Thyroid gland (tissue), 4 donors: ENCODE measurements around the gene FNTB. TPM values are rescaled to one million over a fixed set of nuclear protein-coding genes. Genes with fewer than 3 reads are reported as not detected.

Experiments used
- DNase-seq, 2 donors: peaks; one replicate each; pipeline ENCODE4 v3.0.0-alpha.2; 2019
- H3K27ac ChIP-seq, 3 donors: fragments of 200-600 bp; sonication (generic); 1 replicate in 2 of 3; 2 replicates in 1 of 3; pipeline ENCODE4 v1.5.1; 2016 to 2019; ENCODE audit warnings: mild to moderate bottlenecking in 1 of 3, moderate library complexity in 1 of 3
- H3K27me3 ChIP-seq: fragments of 200-600 bp; sonication (generic); one replicate; pipeline ENCODE4 v1.5.1; 2019
- H3K36me3 ChIP-seq, 2 donors: fragments of 200-600 bp; sonication (generic); one replicate each; pipeline ENCODE4 v1.5.1; 2016 to 2019
- H3K4me1 ChIP-seq, 2 donors: fragments of 200-600 bp; sonication (generic); one replicate each; pipeline ENCODE4 v1.5.1; 2017 to 2019
- H3K4me3 ChIP-seq, 3 donors: fragments of 200-600 bp; sonication (generic); replicated peaks in 1 of 3; 1 replicate in 2 of 3; 2 replicates in 1 of 3; pipeline ENCODE4 v1.5.1; 2016; ENCODE audit warnings: mild to moderate bottlenecking in 1 of 3
- H3K9me3 ChIP-seq: fragments of 200-600 bp; sonication (generic); one replicate; pipeline ENCODE4 v1.5.1; 2017
- CTCF ChIP-seq, 6 experiments: fragments of 200-600 bp in 3 of 6; fragments of 450-650 bp in 3 of 6; sonication (generic) in 3 of 6; IDR thresholded peaks; one replicate each; pipeline ENCODE4 v1.5.1; 2016 to 2019; ENCODE audit warnings: antibody characterized with exemption in 6 of 6, mild to moderate bottlenecking in 2 of 6, inconsistent platforms in 1 of 6, moderate library complexity in 1 of 6
- POLR2A ChIP-seq, 2 donors: fragments of 450-650 bp; IDR thresholded peaks; one replicate each; pipeline ENCODE4 v1.6.1; 2017; ENCODE audit warnings: antibody characterized with exemption in 2 of 2, mild to moderate bottlenecking in 2 of 2, moderate library complexity in 1 of 2
- WGBS, 2 donors: methylation state at CpG; one replicate each; pipeline ENCODE4 v1.1.5; 2017; 5-methylcytosine and 5-hydroxymethylcytosine counted together
- intact Hi-C: fragments of 100-400 bp; cut with DNase I; formaldehyde crosslinking; loops from one replicate; pipeline ENCODE4 v1.15.1; 2023
- total RNA-seq, 4 donors: library from RNA; depleted of rRNA; stranded (reverse); fragments of >200 nt; gene quantifications; one replicate each; pipeline ENCODE4 v1.2.3, GENCODE V29; 2016

Gene FNTB
- total RNA-seq, 4 donors from 2014 or later, result 7.8 to 27.0 (median 18.8) TPM

GRCh38 chr14:64958201-64958600 lies 28.5 kb upstream of the FNTB start:
- no peaks in the 10 kb centered on the region for H3K36me3 ChIP-seq
- no peak overlapping the region for H3K4me3 ChIP-seq
- H3K27me3 ChIP-seq, result no peaks in the 10 kb centered on the region
- 88 to 93% methylated on average over 2 of the region's 2 CpGs for WGBS, 2 donors
- H3K9me3 ChIP-seq, result no peaks in the 10 kb centered on the region
- TF ChIP-seq CTCF (IDR thresholded peaks at IDR 0.05) (no peak), POLR2A (IDR thresholded peaks at IDR 0.05) (no peak)
- H3K27ac ChIP-seq, result no peak overlapping the region
- peaks cover 9 to 17% of the 10 kb centered on the region in 2 donors for H3K4me1 ChIP-seq
- DNase-seq, result no peak
- intact Hi-C loops, result no loop called here

- no peak for TF ChIP-seq CTCF (IDR thresholded peaks at IDR 0.05)
- TF ChIP-seq POLR2A (IDR thresholded peaks at IDR 0.05), result no peak
- H3K4me1 ChIP-seq, result peaks cover 9 to 17% of the 10 kb centered on the region in 2 donors
- no peak overlapping the region for H3K27ac ChIP-seq
- no peak overlapping the region for H3K4me3 ChIP-seq
- H3K36me3 ChIP-seq, result no peaks in the 10 kb centered on the region
- intact Hi-C loops, result no loop called here
- H3K27me3 ChIP-seq, result no peaks in the 10 kb centered on the region
- WGBS, 2 donors, result 94 to 96% methylated on average over 5 of the region's 5 CpGs
- no peaks in the 10 kb centered on the region for H3K9me3 ChIP-seq
- no peak for DNase-seq
Measured at GRCh38 chr14:64958743-64959142, 28.0 kb upstream of the FNTB start.

GRCh38 chr14:64960762-64961276 lies 25.9 kb upstream of the FNTB start:
- intact Hi-C loops, result no loop called here
- WGBS, 2 donors, result 24 to 28% methylated on average over 5 of the region's 5 CpGs
- no peaks in the 10 kb centered on the region for H3K36me3 ChIP-seq
- no peak for TF ChIP-seq POLR2A (IDR thresholded peaks at IDR 0.05)
- no peak for TF ChIP-seq CTCF (IDR thresholded peaks at IDR 0.05)
- H3K4me3 ChIP-seq, result no peak overlapping the region
- DNase-seq, result peak; percentile 54 to 60
- H3K9me3 ChIP-seq, result no peaks in the 10 kb centered on the region
- H3K27ac ChIP-seq, result no peak overlapping the region
- peaks cover 9% of the 10 kb centered on the region in 2 donors for H3K4me1 ChIP-seq
- H3K27me3 ChIP-seq, result no peaks in the 10 kb centered on the region

GRCh38 chr14:64963611-64964010 lies 23.1 kb upstream of the FNTB start:
- intact Hi-C loops, result no loop called here
- TF ChIP-seq CTCF (IDR thresholded peaks at IDR 0.05), result no peak
- TF ChIP-seq POLR2A (IDR thresholded peaks at IDR 0.05), result no peak
- Histone ChIP-seq H3K27me3 (no peaks in the 10 kb centered on the region), H3K4me3 (no peak overlapping the region), H3K27ac (no peak overlapping the region), H3K9me3 (no peaks in the 10 kb centered on the region), H3K4me1 (peaks cover 16 to 22% of the 10 kb centered on the region in 2 donors), H3K36me3 (no peaks in the 10 kb centered on the region)
- 52 to 73% methylated on average over 1 of the region's 1 CpG for WGBS, 2 donors
- DNase-seq, result no peak

GRCh38 chr14:64965356-64966000 lies 21.2 kb upstream of the FNTB start:
- intact Hi-C loops, result no loop called here
- TF ChIP-seq CTCF (IDR thresholded peaks at IDR 0.05), result no peak
- no peak for TF ChIP-seq POLR2A (IDR thresholded peaks at IDR 0.05)
- H3K27ac ChIP-seq, result no peak overlapping the region
- no peak for DNase-seq
- WGBS, 2 donors, result 89 to 94% methylated on average over 15 of the region's 15 CpGs
- H3K4me3 ChIP-seq, result no peak overlapping the region
- H3K9me3 ChIP-seq, result no peaks in the 10 kb centered on the region
- no peaks in the 10 kb centered on the region for H3K27me3 ChIP-seq
- peaks cover 16 to 21% of the 10 kb centered on the region in 2 donors for H3K4me1 ChIP-seq
- no peaks in the 10 kb centered on the region for H3K36me3 ChIP-seq
